BLaER1 (cell line): ENCODE results near the gene CETN1.

ENCODE experiments used
- H3K27ac ChIP-seq: shearing (Covaris generic); formaldehyde crosslinking; 2 replicates; pipeline ENCODE4 v1.8.1; 2022
- H3K27me3 ChIP-seq: shearing (Covaris generic); formaldehyde crosslinking; 2 replicates; pipeline ENCODE4 v1.8.1; 2022
- H3K36me3 ChIP-seq: shearing (Covaris generic); formaldehyde crosslinking; 2 replicates; pipeline ENCODE4 v1.8.1; 2022
- H3K4me1 ChIP-seq: shearing (Covaris generic); formaldehyde crosslinking; 2 replicates; pipeline ENCODE4 v1.8.1; 2022
- H3K4me2 ChIP-seq: shearing (Covaris generic); formaldehyde crosslinking; 2 replicates; pipeline ENCODE4 v1.8.1; 2022
- H3K4me3 ChIP-seq: shearing (Covaris generic); formaldehyde crosslinking; 2 replicates; pipeline ENCODE4 v1.8.1; 2022
- H3K9ac ChIP-seq: shearing (Covaris generic); formaldehyde crosslinking; 2 replicates; pipeline ENCODE4 v1.8.1; 2022
- H3K9me3 ChIP-seq: shearing (Covaris generic); formaldehyde crosslinking; 2 replicates; pipeline ENCODE4 v1.8.1; 2022
- H4K20me1 ChIP-seq: shearing (Covaris generic); formaldehyde crosslinking; 2 replicates; pipeline ENCODE4 v1.8.1; 2022
- Cebpa-rat ChIP-seq: shearing (Covaris generic); IDR thresholded peaks from 2 replicates; pipeline ENCODE4 v1.8.1; 2022

CETN1 gene

DNA sequence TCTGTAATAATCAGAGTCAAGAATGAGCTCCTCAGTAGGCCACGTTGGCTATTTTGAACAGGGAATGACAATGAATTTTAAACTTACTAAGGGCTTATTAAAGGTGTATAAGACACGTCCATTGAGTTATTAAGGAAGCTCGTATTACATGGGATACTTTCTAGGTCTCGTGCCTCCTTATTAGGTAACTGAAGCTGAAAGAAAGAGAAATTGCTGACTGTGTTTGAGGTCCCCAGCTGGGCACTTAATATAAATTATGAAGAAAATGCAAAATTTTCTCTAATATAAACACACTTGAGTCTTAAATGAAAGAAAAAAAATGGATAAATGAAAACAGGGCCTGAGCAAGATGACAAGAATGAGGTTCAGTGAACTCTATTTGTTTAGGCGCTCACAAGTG lies 38.4 kb downstream of the CETN1 start:
- Histone ChIP-seq H3K4me2 (no peak overlapping the region), H3K4me1 (peaks cover 5% of the 10 kb centered on the region; the same call in 1 of the 2 replicates), H4K20me1 (no peaks in the 10 kb centered on the region), H3K9ac (no peak overlapping the region), H3K36me3 (no peaks in the 10 kb centered on the region), H3K4me3 (no peak overlapping the region), H3K27me3 (no peaks in the 10 kb centered on the region), H3K27ac (no peak overlapping the region), H3K9me3 (no peaks in the 10 kb centered on the region)
- TF ChIP-seq Cebpa-rat, result no peak

- Histone ChIP-seq H3K27ac (no peak overlapping the region), H4K20me1 (no peaks in the 10 kb centered on the region), H3K36me3 (no peaks in the 10 kb centered on the region), H3K4me1 (peaks cover 5% of the 10 kb centered on the region; the same call in 1 of the 2 replicates), H3K27me3 (no peaks in the 10 kb centered on the region), H3K9me3 (no peaks in the 10 kb centered on the region), H3K4me3 (no peak overlapping the region), H3K9ac (no peak overlapping the region), H3K4me2 (no peak overlapping the region)
- TF ChIP-seq Cebpa-rat, result no peak
Measured at GRCh38 chr18:621291-622043, 41.3 kb downstream of the CETN1 start.

DNA sequence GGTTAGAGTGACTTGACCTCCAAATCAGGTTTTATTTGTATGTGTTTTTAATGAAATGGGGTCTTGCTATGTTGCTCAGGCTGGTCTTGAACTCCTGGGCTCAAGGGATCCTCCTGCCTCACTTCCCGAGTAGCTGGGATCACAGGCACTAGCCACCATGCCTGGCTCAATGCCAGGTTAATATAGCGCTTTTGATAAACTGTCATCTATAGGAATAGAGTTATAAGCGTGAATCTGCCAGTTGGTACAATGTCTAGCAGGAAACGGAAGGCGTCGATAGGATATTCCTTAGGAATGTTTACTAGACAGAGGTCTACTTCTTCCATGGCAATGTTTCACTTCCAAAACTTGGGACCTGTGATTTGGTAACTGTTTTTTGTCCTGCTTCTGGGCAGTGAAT lies 42.1 kb downstream of the CETN1 start:
- no peak overlapping the region for H3K4me2 ChIP-seq
- H4K20me1 ChIP-seq, result no peaks in the 10 kb centered on the region
- no peak for TF ChIP-seq Cebpa-rat
- no peak overlapping the region for H3K4me3 ChIP-seq
- no peaks in the 10 kb centered on the region for H3K9me3 ChIP-seq
- no peak overlapping the region for H3K27ac ChIP-seq
- H3K27me3 ChIP-seq, result no peaks in the 10 kb centered on the region
- H3K4me1 ChIP-seq, result peaks cover 5% of the 10 kb centered on the region; the same call in 1 of the 2 replicates
- H3K9ac ChIP-seq, result no peak overlapping the region
- H3K36me3 ChIP-seq, result no peaks in the 10 kb centered on the region

DNA sequence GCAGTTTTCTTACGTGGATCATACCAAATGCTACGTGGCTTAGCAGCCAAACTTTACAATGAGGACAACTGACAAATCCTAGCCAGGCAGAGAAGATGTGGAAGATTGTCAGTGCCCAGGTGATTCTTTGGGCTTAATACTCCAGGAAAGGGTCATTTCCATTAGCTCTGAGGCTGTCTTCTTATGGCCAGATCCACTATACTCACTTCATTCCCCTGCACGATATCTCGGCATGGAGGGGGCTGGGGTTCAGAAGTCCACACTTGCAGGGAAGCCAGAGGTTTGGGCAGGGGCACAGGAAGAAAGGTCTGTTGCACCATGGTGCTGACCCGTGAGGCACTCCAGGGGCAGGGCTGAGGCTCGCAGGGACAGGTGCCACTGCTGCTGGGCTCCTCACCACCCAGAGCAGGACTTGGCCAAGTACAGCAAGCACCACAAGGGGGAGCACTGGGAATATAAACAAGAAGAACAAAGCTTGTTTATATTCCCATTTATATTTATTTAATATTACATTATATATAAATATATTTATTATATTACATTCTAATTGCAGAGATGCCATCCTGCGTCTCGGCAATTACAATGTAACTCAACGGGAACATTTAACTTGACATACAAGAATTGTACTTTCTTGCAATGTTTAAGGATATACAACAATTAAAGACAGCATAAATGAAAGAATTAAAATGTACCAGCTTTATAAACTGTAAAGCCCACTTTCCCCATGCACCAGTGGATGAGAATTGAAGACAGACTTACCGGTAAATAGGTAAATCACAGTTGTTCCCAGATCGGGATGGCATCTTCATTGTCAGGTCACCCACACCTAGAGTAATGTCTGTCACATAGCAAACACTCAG lies 43.8 kb downstream of the CETN1 start:
- Histone ChIP-seq H3K4me1 (peaks cover 5% of the 10 kb centered on the region; the same call in 1 of the 2 replicates), H3K4me2 (no peak overlapping the region), H4K20me1 (no peaks in the 10 kb centered on the region), H3K27me3 (no peaks in the 10 kb centered on the region), H3K27ac (no peak overlapping the region), H3K36me3 (no peaks in the 10 kb centered on the region), H3K9ac (no peak overlapping the region), H3K9me3 (no peaks in the 10 kb centered on the region), H3K4me3 (no peak overlapping the region)
- TF ChIP-seq Cebpa-rat, result no peak

GRCh38 chr18:627231-627630 lies 47.1 kb downstream of the CETN1 start:
- TF ChIP-seq Cebpa-rat, result no peak
- H3K9me3 ChIP-seq, result no peaks in the 10 kb centered on the region
- no peak overlapping the region for H3K4me3 ChIP-seq
- no peaks in the 10 kb centered on the region for H4K20me1 ChIP-seq
- H3K4me1 ChIP-seq, result no peaks in the 10 kb centered on the region
- no peaks in the 10 kb centered on the region for H3K36me3 ChIP-seq
- no peaks in the 10 kb centered on the region for H3K27me3 ChIP-seq
- H3K9ac ChIP-seq, result no peak overlapping the region
- no peak overlapping the region for H3K27ac ChIP-seq
- H3K4me2 ChIP-seq, result no peak overlapping the region

GRCh38 chr18:629269-630150 lies 49.3 kb downstream of the CETN1 start:
- no peak overlapping the region for H3K4me2 ChIP-seq
- H3K4me3 ChIP-seq, result no peak overlapping the region
- TF ChIP-seq Cebpa-rat, result no peak

DNA sequence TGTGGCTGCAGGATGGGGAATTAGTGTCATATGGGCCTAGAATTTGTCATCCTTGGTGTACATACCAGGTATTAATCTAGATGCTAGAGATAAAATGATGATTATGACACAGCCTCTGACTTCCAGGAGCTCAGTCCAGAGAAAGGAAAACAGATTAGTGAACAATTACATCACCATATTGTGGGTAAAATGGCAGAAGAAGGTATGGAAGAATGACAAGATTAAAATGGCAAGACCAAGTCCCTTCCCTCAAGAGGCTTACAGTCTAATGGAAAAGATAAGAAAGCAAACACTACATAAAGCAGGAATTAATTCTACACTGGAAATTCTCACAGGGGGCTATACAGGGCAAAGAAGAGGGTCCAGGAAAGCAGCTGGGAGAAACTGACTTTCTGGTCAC lies 51.4 kb downstream of the CETN1 start:
- Histone ChIP-seq H3K4me3 (no peak overlapping the region), H3K27me3 (no peaks in the 10 kb centered on the region), H3K4me1 (no peaks in the 10 kb centered on the region), H3K27ac (no peak overlapping the region), H3K36me3 (no peaks in the 10 kb centered on the region), H3K9ac (no peak overlapping the region), H3K4me2 (no peak overlapping the region), H4K20me1 (no peaks in the 10 kb centered on the region), H3K9me3 (no peaks in the 10 kb centered on the region)
- no peak for TF ChIP-seq Cebpa-rat

More at GRCh38 chr18:629269-630150, 49.3 kb downstream of the CETN1 start:
- H3K4me1 ChIP-seq, result no peaks in the 10 kb centered on the region
- no peaks in the 10 kb centered on the region for H4K20me1 ChIP-seq
- no peaks in the 10 kb centered on the region for H3K9me3 ChIP-seq
- H3K27me3 ChIP-seq, result no peaks in the 10 kb centered on the region
- no peaks in the 10 kb centered on the region for H3K36me3 ChIP-seq
- no peak overlapping the region for H3K9ac ChIP-seq
- H3K27ac ChIP-seq, result no peak overlapping the region
